Endometrial microvascular endothelial cells (primary cell): ENCODE results near the gene FGFBP2. TPM values are rescaled to one million over a fixed set of nuclear protein-coding genes. Genes with fewer than 3 reads are reported as not detected.

Experiments
- in situ Hi-C: cut with HindIII; loops from 2 replicates; pipeline ENCODE4 v1.10.0; 2017; ENCODE audit warnings: low sequenced_read_pairs, low pct_unique_long_range_greater_than_20kb; ENCODE audit errors: inconsistent ontology term
- total RNA-seq: library from RNA; depleted of rRNA; stranded (reverse); fragments of >200 nt; gene quantifications from one replicate; pipeline ENCODE4 v1.2.3, GENCODE V29; 2015; ENCODE audit errors: inconsistent ontology term

FGFBP2 gene
- total RNA-seq = not detected

DNA sequence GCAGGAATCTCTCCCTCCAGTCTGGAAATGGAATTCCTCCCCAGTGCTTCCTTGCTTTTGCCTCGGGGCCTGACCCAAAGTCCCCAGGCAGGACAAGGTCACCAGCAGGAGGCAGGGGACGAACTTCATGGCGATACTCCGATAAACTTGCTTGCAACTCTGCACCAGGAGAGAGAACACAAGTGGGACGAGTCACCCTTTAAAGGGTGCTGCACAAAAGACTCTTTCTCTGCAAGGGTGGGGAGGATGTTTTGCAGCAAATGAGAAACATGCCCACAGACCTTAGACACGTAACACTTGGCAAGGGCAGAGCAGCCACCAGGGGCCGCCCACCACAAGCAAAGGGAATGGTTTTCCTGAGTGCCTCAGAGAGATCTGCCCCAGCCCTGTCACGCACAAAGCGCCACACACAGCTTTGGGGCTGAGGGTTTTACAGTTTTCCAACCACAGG lies at the start of gene FGFBP2:
Gene FGFBP2, minus strand, starts transcription at position 175 of the 451 bp plus-strand sequence. Its CDS starts 46 bp downstream, at position 129.
- in situ Hi-C loops = no loop called here

DNA sequence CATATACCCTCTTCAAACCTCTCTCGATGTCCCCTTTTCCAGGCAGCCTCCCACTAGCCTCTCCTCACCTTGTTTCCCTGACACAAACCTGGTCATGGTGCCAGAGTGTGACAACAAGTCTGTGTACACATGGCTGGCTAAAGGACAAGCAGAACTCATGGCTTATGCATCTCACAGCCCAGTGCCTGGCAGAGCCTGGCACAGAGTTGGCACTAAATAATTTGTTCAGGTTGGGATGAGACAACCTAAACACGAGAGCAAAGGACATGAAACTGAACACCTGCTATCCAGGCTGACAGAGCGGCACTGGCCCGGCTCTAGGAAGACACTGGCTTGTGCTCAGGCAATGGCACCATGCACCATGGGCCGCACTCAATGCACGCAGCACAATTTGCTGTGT lies 48.2 kb upstream of the FGFBP2 start:
- in situ Hi-C loops = no loop called here

GRCh38 chr4:16009153-16009552 lies 46.2 kb upstream of the FGFBP2 start:
- in situ Hi-C loops = no loop called here

DNA sequence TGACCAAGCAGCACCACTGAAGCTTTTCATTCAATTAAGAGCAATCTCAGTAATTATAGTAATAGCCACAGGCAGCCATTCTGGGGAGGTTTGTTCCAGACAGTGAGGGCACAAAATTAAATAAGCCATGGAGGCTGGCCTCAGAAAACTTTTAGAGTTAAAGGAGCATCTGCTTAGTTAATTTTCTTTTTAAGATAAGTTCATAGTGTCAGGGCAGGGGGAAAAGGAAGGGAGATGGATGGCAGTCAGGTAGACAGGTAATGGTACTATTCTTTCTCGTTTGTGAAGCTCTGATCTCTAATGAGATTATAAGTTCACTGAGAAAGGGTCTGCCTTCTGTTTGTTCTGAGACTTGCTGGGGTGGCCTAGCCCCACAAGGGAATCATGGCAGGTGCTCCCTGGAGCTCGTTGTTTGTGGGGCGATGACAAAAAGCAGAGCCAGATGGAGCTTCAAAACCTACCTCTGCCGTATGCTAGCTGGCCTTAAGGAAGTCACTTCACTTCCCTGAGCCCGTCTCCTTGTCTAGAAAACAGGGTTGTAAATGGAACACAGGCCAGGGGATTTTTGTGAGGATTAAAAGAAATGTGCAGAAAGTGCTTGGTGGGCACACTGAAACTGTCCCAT lies 44.6 kb upstream of the FGFBP2 start:
- in situ Hi-C loops = no loop called here

- in situ Hi-C loops = no loop called here
Observed at GRCh38 chr4:16006771-16007446, 43.9 kb upstream of the FGFBP2 start.

DNA sequence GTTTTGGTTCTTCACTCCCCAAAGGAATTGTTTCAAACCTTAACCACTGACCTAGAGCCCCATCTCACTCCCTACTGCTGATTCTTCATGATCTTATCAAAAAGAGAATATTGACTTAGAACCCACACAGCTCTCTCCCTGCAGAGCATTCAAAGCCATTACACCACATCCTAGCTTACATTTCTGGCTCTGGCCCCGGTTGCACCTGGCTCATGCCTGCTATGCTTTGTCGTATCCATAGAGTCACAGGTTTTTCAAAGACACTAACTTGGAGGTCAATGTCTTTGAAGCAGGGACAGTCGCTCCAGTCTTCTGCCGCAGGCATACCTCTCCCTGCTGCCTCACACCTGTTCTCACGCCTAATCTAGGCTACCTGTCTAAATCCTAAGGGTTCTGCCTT lies 42.7 kb upstream of the FGFBP2 start:
- in situ Hi-C loops = no loop called here

GRCh38 chr4:16001484-16001858 lies 38.5 kb upstream of the FGFBP2 start:
- in situ Hi-C loops = no loop called here

GRCh38 chr4:16000708-16001483 lies 37.9 kb upstream of the FGFBP2 start:
- in situ Hi-C loops = no loop called here

GRCh38 chr4:15996773-15997172 lies 33.8 kb upstream of the FGFBP2 start:
- in situ Hi-C loops = no loop called here

GRCh38 chr4:15995826-15996225 lies 32.9 kb upstream of the FGFBP2 start:
- in situ Hi-C loops = no loop called here

- in situ Hi-C loops = no loop called here
Observed at GRCh38 chr4:15992167-15992485, 29.2 kb upstream of the FGFBP2 start.

DNA sequence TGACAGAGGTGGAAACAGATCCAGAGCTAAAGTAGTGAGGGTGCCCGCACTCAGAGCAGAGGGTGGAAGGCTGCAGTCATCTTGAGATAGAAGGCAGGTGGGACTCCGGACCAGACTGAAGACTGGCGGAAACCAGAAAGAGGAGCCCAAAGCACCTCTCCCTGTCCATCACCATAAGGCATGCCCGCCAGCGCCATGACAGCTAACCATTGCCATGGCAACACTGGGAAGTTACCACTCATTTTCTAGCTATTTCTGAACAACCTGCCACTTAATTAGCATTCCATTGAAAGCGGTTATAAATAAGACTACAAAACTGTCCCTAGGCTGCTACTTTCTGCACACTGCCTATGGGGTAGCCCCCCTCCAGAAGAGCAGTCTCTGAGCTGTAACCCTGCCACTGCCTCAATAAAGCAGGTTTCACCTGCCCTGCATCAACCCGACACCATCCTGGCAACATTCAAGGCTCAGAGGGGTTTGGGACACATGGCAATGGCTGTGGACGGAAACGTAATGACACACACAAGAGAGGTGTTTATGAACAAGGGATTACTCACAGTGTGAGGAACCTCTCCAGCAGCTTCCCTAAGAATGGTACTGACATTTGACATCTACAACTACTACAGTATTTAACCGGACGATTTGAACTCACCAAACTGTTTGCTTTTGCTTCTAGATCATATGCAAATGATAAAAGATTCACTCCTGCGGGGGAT lies 27.8 kb upstream of the FGFBP2 start:
- in situ Hi-C loops = no loop called here

DNA sequence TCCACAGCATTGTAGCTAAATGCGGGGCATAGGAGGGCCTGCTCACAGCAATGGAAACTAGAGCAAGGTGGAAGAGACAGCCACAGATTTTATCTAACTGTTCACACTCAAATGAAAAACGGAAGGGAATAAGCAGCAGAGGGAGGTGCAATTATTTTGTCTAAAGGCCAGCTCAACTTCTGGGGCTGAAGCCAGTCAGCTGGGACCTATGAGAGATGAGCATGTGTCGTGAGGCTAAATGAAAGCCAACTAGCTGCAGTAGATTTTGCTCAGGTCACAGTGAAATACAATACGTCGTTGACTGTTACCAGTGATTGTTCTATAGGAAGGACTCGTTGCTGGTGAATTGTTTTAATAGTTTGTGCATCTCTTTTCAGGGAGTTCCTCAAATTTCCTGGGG lies 26.4 kb upstream of the FGFBP2 start:
- in situ Hi-C loops = no loop called here

DNA sequence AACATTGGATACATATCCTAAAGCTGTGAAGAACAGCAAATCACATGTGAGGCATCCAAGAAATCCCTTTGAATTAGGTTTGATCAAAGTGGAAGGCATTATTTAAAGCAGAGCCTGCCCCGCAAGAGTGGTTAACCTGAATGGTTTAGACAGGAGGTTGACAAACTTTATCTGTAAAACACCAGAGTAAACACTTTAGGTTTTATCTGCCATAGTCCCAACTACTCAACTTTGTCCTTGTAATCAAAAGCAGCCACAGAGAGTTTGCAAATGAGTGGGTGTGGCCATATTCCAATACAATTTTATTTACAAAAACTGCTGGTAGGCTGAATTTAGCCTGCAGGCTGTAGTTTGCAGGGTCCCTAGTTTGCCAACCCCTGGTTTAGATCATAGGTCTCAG lies 25.2 kb upstream of the FGFBP2 start:
- in situ Hi-C loops = no loop called here

DNA sequence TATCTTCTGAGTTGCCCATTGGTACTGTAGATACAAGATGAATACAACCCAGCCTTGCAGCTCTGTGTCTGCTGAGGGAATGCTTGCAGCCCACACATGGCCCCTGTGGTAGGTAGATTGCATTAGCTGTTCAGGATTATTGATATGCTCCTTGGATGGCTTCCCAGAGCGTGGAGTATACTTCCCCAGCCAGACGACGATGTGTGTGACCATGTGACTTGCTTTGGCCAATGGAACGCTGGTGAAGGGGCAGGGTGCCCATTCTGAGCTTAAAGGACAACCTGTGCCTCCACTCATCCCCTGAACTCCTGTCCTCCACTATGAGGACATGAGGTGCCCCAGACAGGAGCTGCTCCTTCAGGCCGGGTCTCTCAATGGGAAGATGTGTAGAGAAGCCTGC lies 23.9 kb upstream of the FGFBP2 start:
- in situ Hi-C loops = no loop called here

DNA sequence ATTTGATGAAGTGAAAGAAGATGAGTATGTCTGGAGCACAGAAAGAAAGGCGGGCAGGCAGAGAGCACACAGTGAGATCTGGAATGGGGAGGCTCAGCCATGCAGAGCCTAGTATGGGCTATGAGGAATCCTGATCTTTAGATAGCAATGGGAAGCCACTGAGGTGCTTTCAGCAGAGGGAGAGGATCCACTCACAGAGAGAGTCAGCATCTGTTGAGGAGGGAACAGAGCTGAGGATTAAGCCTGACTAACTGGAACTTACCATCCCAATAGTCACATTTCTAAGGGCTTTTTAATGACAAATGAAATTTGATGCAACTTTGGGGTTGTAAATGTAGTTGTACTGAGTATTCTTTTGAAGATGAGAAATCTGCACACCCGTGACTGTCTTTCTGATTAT lies 20.6 kb upstream of the FGFBP2 start:
- in situ Hi-C loops = no loop called here

DNA sequence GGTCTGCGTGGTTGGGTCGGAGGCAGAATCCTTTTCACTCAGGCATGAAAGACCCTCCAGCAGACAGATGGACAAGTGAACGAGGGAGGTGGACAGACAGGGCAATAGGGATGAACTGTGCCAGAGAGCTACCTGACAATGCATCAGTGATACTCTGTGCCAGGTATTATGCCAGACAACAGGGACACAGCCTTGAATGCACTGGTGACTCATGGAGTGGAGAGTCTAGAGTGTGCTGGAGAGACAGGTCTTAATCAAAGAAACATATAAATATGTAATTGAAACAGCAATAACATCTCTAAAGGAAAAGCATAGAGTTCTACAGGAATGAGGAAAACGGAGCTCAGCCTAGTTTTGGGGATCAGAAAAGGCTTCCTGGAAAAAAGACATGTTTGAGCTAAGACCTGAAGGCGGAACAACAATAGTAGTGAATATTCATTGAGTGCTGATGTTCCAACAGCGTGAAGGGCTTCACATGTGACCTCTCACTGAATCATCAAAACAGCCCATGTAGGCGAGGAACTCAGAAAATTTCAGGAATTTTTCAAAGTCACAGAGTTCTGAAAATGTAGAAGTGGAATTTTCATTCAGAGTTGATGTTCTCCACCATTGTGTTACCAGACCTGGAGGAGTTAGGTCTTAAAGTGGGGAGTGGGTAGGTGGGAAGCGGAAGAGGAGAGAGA lies 20.0 kb upstream of the FGFBP2 start:
- in situ Hi-C loops = no loop called here

DNA sequence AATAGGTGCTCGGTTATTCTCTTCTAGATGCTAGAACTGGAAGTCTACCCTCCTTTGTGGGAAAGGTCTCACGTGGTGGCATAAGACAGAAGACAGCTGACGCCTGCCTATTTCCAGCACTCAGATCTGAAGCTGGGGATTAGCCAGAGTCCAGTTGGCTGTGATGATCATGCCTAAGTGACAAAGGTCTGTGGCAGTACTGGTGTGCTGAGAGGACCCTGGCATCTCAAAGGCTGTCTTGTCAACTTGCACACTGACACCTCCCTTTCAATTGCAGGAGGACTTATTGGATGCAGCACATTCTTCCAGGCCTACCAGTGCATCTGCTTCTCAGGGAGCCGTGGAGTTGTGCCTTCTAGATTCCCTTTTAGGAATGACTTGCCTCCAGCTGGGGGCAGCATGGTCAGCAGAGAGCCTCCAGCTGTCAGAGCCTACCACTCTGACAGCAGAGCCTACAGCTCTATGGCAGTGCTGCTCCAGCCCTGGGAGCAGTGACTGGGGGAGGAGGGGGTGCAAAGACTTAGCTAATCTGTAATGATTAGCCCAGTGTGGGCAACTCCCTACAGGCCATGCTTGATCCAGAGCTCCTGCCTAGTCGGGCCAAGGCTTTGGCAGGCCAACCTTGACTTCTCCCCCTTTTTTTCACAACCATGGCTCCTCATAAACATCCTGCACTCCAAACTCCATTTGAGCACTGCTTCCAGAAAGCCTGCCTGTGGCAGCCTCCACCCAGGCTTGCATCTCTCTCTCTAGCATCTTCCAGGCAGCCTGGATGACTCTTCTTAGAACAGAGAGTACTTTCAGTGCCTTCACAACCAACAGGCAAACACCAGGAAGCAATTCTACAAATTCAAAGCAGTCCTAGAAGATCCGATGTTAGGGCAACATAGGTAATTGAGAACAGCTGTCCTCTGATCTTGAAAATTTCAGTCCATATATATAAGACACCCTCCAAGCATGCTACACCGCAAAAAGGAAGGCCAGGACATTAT lies 13.8 kb upstream of the FGFBP2 start:
- in situ Hi-C loops = no loop called here
